HEK293 (cell line): ENCODE results near the gene ITGB3.

Experiments used
- ATF2 ChIP-seq: fragments of 450-650 bp; formaldehyde crosslinking; IDR thresholded peaks from 2 replicates; pipeline ENCODE4 v1.5.1; 2016; ENCODE audit warnings: missing biosample characterization, missing genetic modification characterization, low read depth
- CTCF ChIP-seq: fragments of 450-650 bp; formaldehyde crosslinking; IDR thresholded peaks from 2 replicates; pipeline ENCODE4 v1.5.1; 2016; ENCODE audit warnings: missing biosample characterization, missing genetic modification characterization
- GLIS2 ChIP-seq: fragments of 450-650 bp; formaldehyde crosslinking; IDR thresholded peaks from 2 replicates; pipeline ENCODE4 v1.5.1; 2016; ENCODE audit warnings: missing biosample characterization, missing genetic modification characterization
- KLF8 ChIP-seq: fragments of 450-650 bp; formaldehyde crosslinking; IDR thresholded peaks from 2 replicates; pipeline ENCODE4 v1.5.1; 2016; ENCODE audit warnings: missing biosample characterization, missing genetic modification characterization
- PRDM10 ChIP-seq: fragments of 450-650 bp; formaldehyde crosslinking; IDR thresholded peaks from 2 replicates; pipeline ENCODE4 v1.5.1; 2016; ENCODE audit warnings: missing biosample characterization, missing genetic modification characterization
- REPIN1 ChIP-seq: fragments of 450-650 bp; formaldehyde crosslinking; IDR thresholded peaks from 2 replicates; pipeline ENCODE4 v1.5.1; 2017; ENCODE audit warnings: missing biosample characterization, missing genetic modification characterization, low read depth
- REST ChIP-seq: fragments of 450-650 bp; formaldehyde crosslinking; IDR thresholded peaks from 2 replicates; pipeline ENCODE4 v1.5.1; 2016; ENCODE audit warnings: missing biosample characterization, missing genetic modification characterization
- ZBTB44 ChIP-seq: fragments of 450-650 bp; IDR thresholded peaks from 2 replicates; pipeline ENCODE4 v1.5.1; 2018; ENCODE audit warnings: missing biosample characterization, mild to moderate bottlenecking, missing genetic modification characterization
- ZFHX2 ChIP-seq: fragments of 450-650 bp; formaldehyde crosslinking; conservative IDR thresholded peaks from 2 replicates; pipeline ENCODE4 v1.5.1; 2016; ENCODE audit warnings: missing biosample characterization, missing genetic modification characterization
- ZNF473 ChIP-seq: fragments of 450-650 bp; formaldehyde crosslinking; IDR thresholded peaks from 2 replicates; pipeline ENCODE4 v1.5.1; 2017; ENCODE audit warnings: missing biosample characterization, missing genetic modification characterization
- ZNF510 ChIP-seq: fragments of 450-650 bp; formaldehyde crosslinking; IDR thresholded peaks from 2 replicates; pipeline ENCODE4 v1.5.1; 2018; ENCODE audit warnings: mild to moderate bottlenecking, missing genetic modification characterization, missing biosample characterization; ENCODE audit not compliant: insufficient replicate concordance
- ZNF513 ChIP-seq: fragments of 450-650 bp; IDR thresholded peaks from 2 replicates; pipeline ENCODE4 v1.5.1; 2018; ENCODE audit warnings: missing biosample characterization, missing genetic modification characterization
- ZNF514 ChIP-seq: fragments of 450-650 bp; formaldehyde crosslinking; IDR thresholded peaks from 2 replicates; pipeline ENCODE4 v1.5.1; 2016; ENCODE audit warnings: missing biosample characterization, missing genetic modification characterization
- ZNF518A ChIP-seq: fragments of 450-650 bp; formaldehyde crosslinking; conservative IDR thresholded peaks from 2 replicates; pipeline ENCODE4 v1.5.1; 2016; ENCODE audit warnings: low read depth, missing biosample characterization, missing genetic modification characterization
- ZNF529 ChIP-seq: fragments of 450-650 bp; formaldehyde crosslinking; IDR thresholded peaks from 2 replicates; pipeline ENCODE4 v1.5.1; 2017; ENCODE audit warnings: missing genetic modification characterization, missing biosample characterization; ENCODE audit not compliant: insufficient replicate concordance
- ZNF580 ChIP-seq: fragments of 450-650 bp; formaldehyde crosslinking; IDR thresholded peaks from 2 replicates; pipeline ENCODE4 v1.5.1; 2016; ENCODE audit warnings: missing biosample characterization, missing genetic modification characterization
- ZNF654 ChIP-seq: fragments of 450-650 bp; formaldehyde crosslinking; IDR thresholded peaks from 2 replicates; pipeline ENCODE4 v1.5.1; 2016; ENCODE audit warnings: low read depth, missing biosample characterization, missing genetic modification characterization
- ZNF777 ChIP-seq: fragments of 450-650 bp; formaldehyde crosslinking; IDR thresholded peaks from 2 replicates; pipeline ENCODE4 v1.5.1; 2017; ENCODE audit warnings: missing biosample characterization, missing genetic modification characterization, borderline replicate concordance

The ITGB3 gene

GRCh38 chr17:47253541-47254402 lies at the start of gene ITGB3 (continued):
- TF ChIP-seq REST (tag by site-specific recombination), result no peak
- no peak for TF ChIP-seq ZNF518A
- no peak for TF ChIP-seq ZNF580
- no peak for TF ChIP-seq ZNF777 (tag by site-specific recombination)
- TF ChIP-seq ZNF514 (tag by site-specific recombination), result no peak
- TF ChIP-seq GLIS2 (tag by site-specific recombination), result peak; percentile 60
- TF ChIP-seq CTCF (tag by site-specific recombination), result peak; percentile 63
- TF ChIP-seq ATF2, result no peak
- no peak for TF ChIP-seq ZNF654 (tag by site-specific recombination)
- TF ChIP-seq KLF8 (tag by site-specific recombination), result no peak; the same call in 1 of the 2 replicates
- TF ChIP-seq ZNF510 (tag by site-specific recombination), result no peak
- TF ChIP-seq PRDM10 (tag by site-specific recombination), result no peak
- TF ChIP-seq ZFHX2 (tag by site-specific recombination), result peak; percentile 78
- TF ChIP-seq ZNF513, result no peak
- no peak for TF ChIP-seq ZBTB44 (tag by site-specific recombination)
- no peak for TF ChIP-seq ZNF529 (tag by site-specific recombination)
- TF ChIP-seq REPIN1 (tag by site-specific recombination), result no peak
- TF ChIP-seq ZNF473 (tag by site-specific recombination), result no peak
